Colonic mucosa (tissue), 4 donors: ENCODE measurements around the gene UBP1. TPM values are rescaled to one million over a fixed set of nuclear protein-coding genes. Genes with fewer than 3 reads are reported as not detected.

Source experiments
- DNase-seq: peaks from one replicate; pipeline ENCODE4 v3.0.0-alpha.2; 2020
- H3K27ac ChIP-seq: fragments of 200-600 bp; one replicate; pipeline ENCODE4 v1.8.0; 2021
- H3K27me3 ChIP-seq: fragments of 200-600 bp; one replicate; pipeline ENCODE4 v1.8.0; 2021
- H3K36me3 ChIP-seq: fragments of 200-600 bp; one replicate; pipeline ENCODE4 v1.8.0; 2021
- H3K4me1 ChIP-seq: fragments of 200-600 bp; one replicate; pipeline ENCODE4 v1.8.0; 2021; ENCODE audit warnings: mild to moderate bottlenecking
- H3K4me3 ChIP-seq: fragments of 200-600 bp; one replicate; pipeline ENCODE4 v1.8.0; 2021
- H3K9ac ChIP-seq, 2 donors: one replicate each; pipeline ENCODE4 v1.7.0; 2013; ENCODE audit warnings: control low read depth in 2 of 2, low read depth in 2 of 2, low read length in 2 of 2
- H3K9me3 ChIP-seq: fragments of 200-600 bp; one replicate; pipeline ENCODE4 v1.8.0; 2021
- CTCF ChIP-seq: fragments of 200-600 bp; IDR thresholded peaks from one replicate; pipeline ENCODE4 v1.8.0; 2022; ENCODE audit warnings: antibody characterized with exemption, mild to moderate bottlenecking
- intact Hi-C: fragments of 100-400 bp; cut with DNase I; formaldehyde crosslinking; loops from one replicate; pipeline ENCODE4 v1.14.1; 2022
- total RNA-seq, 2 donors: library from RNA; stranded (reverse); fragmentation: NEBNext Ultra II Directional in 1 of 2; extraction: Animal tissue kit (Norgen Biotek cat#: 25700) in 1 of 2; gene quantifications; one replicate each; pipeline ENCODE4 v1.2.1, GENCODE V29; 2021
- donor health status: healthy.
- donor health status: DM: no; HTN: no; CAD: no.
- donor health status: DM: no; HTN: no; CAD: no.

Gene UBP1
- total RNA-seq, 2 donors from 2014 or later = 68.2 to 71.4 TPM

DNA sequence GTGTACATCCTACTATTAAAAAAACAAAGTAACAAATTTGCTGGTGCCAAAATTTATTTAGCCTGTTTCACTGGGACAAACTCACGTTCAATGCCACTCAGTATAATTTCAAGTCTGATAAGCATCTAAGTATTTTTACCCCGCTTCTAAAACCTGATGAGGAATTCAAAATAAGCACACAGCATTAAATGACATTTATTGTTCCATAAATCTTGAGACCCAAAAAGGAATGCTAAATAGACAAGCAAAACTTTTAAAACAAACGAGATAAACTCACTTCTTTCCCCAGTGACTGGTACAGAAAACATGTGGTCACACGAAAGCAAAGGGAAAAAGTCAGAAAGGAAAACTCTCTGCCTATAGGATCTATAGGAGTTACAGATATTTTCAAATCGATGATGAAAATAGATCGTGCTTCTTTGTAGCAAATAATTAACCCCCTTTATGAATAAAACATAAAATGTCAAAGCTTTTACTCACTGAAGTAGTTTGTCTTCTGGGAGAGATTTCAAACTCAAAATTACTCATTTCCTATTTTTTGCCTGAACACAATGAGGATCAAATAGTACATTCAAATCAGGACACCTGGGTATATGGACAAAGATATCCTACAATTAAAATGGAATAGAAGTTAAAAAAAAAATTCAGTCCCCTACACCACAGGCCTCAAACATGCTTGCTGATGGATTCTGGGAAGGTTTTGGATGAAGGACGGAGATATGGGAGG lies 51.7 kb downstream of the UBP1 start:
- no peaks in the 10 kb centered on the region for H3K27me3 ChIP-seq
- intact Hi-C loops = no loop called here
- peaks cover 9% of the 10 kb centered on the region for H3K36me3 ChIP-seq
- H3K9me3 ChIP-seq = no peaks in the 10 kb centered on the region
- no peak for TF ChIP-seq CTCF
- H3K4me1 ChIP-seq = no peaks in the 10 kb centered on the region
- no peak for DNase-seq
- H3K27ac ChIP-seq = no peak overlapping the region
- H3K9ac ChIP-seq = no peak overlapping the region
- H3K4me3 ChIP-seq = no peak overlapping the region

- intact Hi-C loops = no loop called here
- no peaks in the 10 kb centered on the region for H3K4me1 ChIP-seq
- DNase-seq = no peak
- no peaks in the 10 kb centered on the region for H3K27me3 ChIP-seq
- H3K9me3 ChIP-seq = no peaks in the 10 kb centered on the region
- H3K36me3 ChIP-seq = peaks cover 9% of the 10 kb centered on the region
- no peak overlapping the region for H3K9ac ChIP-seq
- H3K4me3 ChIP-seq = no peak overlapping the region
- no peak for TF ChIP-seq CTCF
- H3K27ac ChIP-seq = no peak overlapping the region
Measured at GRCh38 chr3:33386631-33387030, 53.6 kb downstream of the UBP1 start.

GRCh38 chr3:33385423-33385822 lies 54.8 kb downstream of the UBP1 start:
- DNase-seq = no peak
- Histone ChIP-seq H3K4me1 (no peaks in the 10 kb centered on the region), H3K36me3 (peaks cover 9% of the 10 kb centered on the region), H3K9ac (no peak overlapping the region), H3K27ac (no peak overlapping the region), H3K9me3 (no peaks in the 10 kb centered on the region), H3K4me3 (no peak overlapping the region), H3K27me3 (no peaks in the 10 kb centered on the region)
- no peak for TF ChIP-seq CTCF
- intact Hi-C loops = no loop called here

DNA sequence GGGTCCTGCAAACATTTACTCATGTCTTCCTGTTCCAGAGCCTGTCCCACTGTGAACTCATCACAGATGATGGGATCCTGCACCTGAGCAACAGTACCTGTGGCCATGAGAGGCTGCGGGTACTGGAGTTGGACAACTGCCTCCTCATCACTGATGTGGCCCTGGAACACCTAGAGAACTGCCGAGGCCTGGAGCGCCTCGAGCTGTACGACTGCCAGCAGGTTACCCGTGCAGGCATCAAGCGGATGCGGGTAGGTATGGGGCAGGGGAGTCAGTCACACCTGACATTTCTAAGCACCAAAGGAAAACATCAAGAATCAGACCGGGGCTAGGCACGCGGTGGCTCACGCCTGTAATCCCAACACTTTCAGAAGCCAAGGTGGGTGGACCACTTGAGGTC lies 56.3 kb downstream of the UBP1 start:
- no peaks in the 10 kb centered on the region for H3K36me3 ChIP-seq
- no peaks in the 10 kb centered on the region for H3K27me3 ChIP-seq
- H3K9ac ChIP-seq = no peak overlapping the region
- no peak overlapping the region for H3K27ac ChIP-seq
- H3K9me3 ChIP-seq = no peaks in the 10 kb centered on the region
- no peaks in the 10 kb centered on the region for H3K4me1 ChIP-seq
- DNase-seq = no peak
- no peak overlapping the region for H3K4me3 ChIP-seq
- no peak for TF ChIP-seq CTCF
- intact Hi-C loops = no loop called here

DNA sequence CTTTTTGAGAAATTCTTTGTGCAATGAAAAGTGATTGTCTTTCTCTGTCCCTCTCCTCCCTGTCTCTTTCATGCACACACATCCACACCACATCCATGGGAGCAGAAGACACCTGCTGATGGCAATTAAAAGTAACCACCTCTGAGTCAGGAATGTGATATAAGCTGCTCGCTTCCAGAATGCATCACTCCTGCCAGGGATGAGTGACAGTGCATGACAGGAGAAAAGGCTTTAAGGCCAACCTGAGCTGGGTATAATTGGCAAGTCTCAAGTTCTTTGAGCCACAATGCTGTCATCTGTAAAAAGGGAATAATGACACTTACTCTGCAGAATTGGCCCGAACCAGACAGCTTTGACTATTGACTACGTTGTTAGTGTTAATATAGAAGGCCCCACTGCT lies 59.6 kb downstream of the UBP1 start:
- Histone ChIP-seq H3K9me3 (no peaks in the 10 kb centered on the region), H3K27ac (no peak overlapping the region), H3K4me1 (no peaks in the 10 kb centered on the region), H3K27me3 (no peaks in the 10 kb centered on the region), H3K36me3 (no peaks in the 10 kb centered on the region), H3K4me3 (no peak overlapping the region), H3K9ac (no peak overlapping the region)
- intact Hi-C loops = no loop called here
- DNase-seq = no peak
- TF ChIP-seq CTCF = no peak
